ENCODE data around the gene RABGAP1L.
"Not testable (repeated sequence)": the region's sequence is repeated elsewhere in the genome, so short reads cannot be mapped to it uniquely, and the experiment has no call there.

RABGAP1L gene

GRCh38 chr1:174686213-174686612 is 526.9 kb downstream of the RABGAP1L start:
- DNase-seq (ENCODE audit: low read depth) = no peak
- TF ChIP-seq CTCF (IDR thresholded peaks at IDR 0.05; ENCODE audit: low read depth, low read length) = no peak
- TF ChIP-seq POLR2A (IDR thresholded peaks at IDR 0.05; ENCODE audit: extremely low read depth, insufficient read length) = no peak
- TF ChIP-seq, protein P1, sequence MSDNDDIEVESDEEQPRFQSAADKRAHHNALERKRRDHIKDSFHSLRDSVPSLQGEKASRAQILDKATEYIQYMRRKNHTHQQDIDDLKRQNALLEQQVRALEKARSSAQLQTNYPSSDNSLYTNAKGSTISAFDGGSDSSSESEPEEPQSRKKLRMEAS (IDR thresholded peaks at IDR 0.05; ENCODE audit: low read depth, low read length) = no peak
- no peak for TF ChIP-seq MYC (IDR thresholded peaks at IDR 0.05; ENCODE audit: low read depth, low read length)
- H3K4me3 ChIP-seq (ENCODE audit: low read depth, low read length) = no peak overlapping the region

DNA sequence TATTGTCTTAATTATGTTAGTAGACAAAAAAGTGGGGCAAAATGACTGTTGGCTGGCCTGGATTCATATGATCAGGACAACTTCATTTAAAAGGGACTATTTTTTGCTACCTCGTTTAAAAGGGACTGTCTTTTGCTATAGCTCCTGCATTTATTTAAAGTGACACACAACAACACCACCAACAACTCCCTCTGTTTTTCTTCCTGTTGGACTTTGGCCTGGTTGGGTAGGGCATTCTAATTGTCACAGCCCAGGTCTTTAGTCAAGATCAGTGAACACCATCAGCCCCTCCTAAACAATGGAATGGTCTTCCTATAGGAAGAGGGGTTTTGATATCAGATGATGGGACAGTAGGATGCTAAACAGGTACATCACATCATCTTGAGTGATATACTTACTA is 530.2 kb downstream of the RABGAP1L start:
- H3K4me3 ChIP-seq (ENCODE audit: low read depth, low read length) = no peak overlapping the region
- no peak for DNase-seq (ENCODE audit: low read depth)
- TF ChIP-seq POLR2A (IDR thresholded peaks at IDR 0.05; ENCODE audit: extremely low read depth, insufficient read length) (no peak), MYC (IDR thresholded peaks at IDR 0.05; ENCODE audit: low read depth, low read length) (no peak), CTCF (IDR thresholded peaks at IDR 0.05; ENCODE audit: low read depth, low read length) (no peak)
- TF ChIP-seq, protein P1 (IDR thresholded peaks at IDR 0.05; ENCODE audit: low read depth, low read length) = no peak

- TF ChIP-seq CTCF (IDR thresholded peaks at IDR 0.05; ENCODE audit: low read depth, low read length) (no peak), POLR2A (IDR thresholded peaks at IDR 0.05; ENCODE audit: extremely low read depth, insufficient read length) (no peak), MYC (IDR thresholded peaks at IDR 0.05; ENCODE audit: low read depth, low read length) (no peak)
- TF ChIP-seq, protein P1 (IDR thresholded peaks at IDR 0.05; ENCODE audit: low read depth, low read length) = no peak
- H3K4me3 ChIP-seq (ENCODE audit: low read depth, low read length) = no peak overlapping the region
- no peak for DNase-seq (ENCODE audit: low read depth)
These were observed 530.9 kb downstream of the RABGAP1L start for GRCh38 chr1:174690266-174690665.

GRCh38 chr1:174692313-174692712 is 533.0 kb downstream of the RABGAP1L start:
- TF ChIP-seq MYC (IDR thresholded peaks at IDR 0.05; ENCODE audit: low read depth, low read length) (no peak), CTCF (IDR thresholded peaks at IDR 0.05; ENCODE audit: low read depth, low read length) (no peak), POLR2A (IDR thresholded peaks at IDR 0.05; ENCODE audit: extremely low read depth, insufficient read length) (no peak)
- TF ChIP-seq, protein P1 (IDR thresholded peaks at IDR 0.05; ENCODE audit: low read depth, low read length) = no peak
- DNase-seq (ENCODE audit: low read depth) = peak; percentile 7
- H3K4me3 ChIP-seq (ENCODE audit: low read depth, low read length) = no peak overlapping the region

- H3K4me3 ChIP-seq (ENCODE audit: low read depth, low read length) = no peak overlapping the region
- no peak for DNase-seq (ENCODE audit: low read depth)
- TF ChIP-seq MYC (IDR thresholded peaks at IDR 0.05; ENCODE audit: low read depth, low read length) (no peak), POLR2A (IDR thresholded peaks at IDR 0.05; ENCODE audit: extremely low read depth, insufficient read length) (no peak)
- TF ChIP-seq, protein P1 (IDR thresholded peaks at IDR 0.05; ENCODE audit: low read depth, low read length) = no peak
These were observed 533.8 kb downstream of the RABGAP1L start for GRCh38 chr1:174693085-174693484.

- H3K4me3 ChIP-seq (ENCODE audit: low read depth, low read length); DNase-seq (ENCODE audit: low read depth): not testable (repeated sequence)
These were observed 534.2 kb downstream of the RABGAP1L start for GRCh38 chr1:174693539-174693938.
